ENCODE data around the gene TMEM191C. TPM values are rescaled to one million over a fixed set of nuclear protein-coding genes. Genes with fewer than 3 reads are reported as not detected.
"Not testable (repeated sequence)": the region's sequence is repeated elsewhere in the genome, so short reads cannot be mapped to it uniquely, and the experiment has no call there.

TMEM191C gene
- total RNA-seq, 4 donors from 2014 or later, result 0.42 to 1.7 (median 0.47) TPM; not detected in 1

DNA sequence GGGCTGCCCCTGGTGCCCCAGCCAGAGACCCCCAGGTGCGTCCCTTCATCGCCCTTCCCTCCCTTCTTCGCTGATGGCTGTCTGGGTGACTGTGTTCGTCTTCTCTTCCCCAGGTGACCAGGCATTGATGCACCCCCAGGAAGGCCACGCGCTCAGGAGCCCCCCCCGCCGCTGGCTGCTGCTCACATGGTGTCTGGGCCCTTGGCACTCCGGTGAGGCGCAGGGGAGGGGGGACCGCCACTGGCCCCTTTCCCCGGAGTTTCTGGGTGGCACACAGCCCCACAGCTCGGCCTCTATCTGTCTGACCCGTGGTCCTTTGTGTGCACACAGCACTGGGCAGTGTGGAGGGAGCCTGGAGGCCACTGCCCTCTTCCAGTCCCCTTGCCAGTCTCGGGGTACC lies 24.5 kb upstream of the TMEM191C start:
- not testable (repeated sequence) for H3K9me3 ChIP-seq, H3K27me3 ChIP-seq, H3K4me3 ChIP-seq, H3K4me1 ChIP-seq, H3K27ac ChIP-seq
- peak; percentile 55 to 82 for DNase-seq (ENCODE audit: low spot score in 2 of 2)
- H3K36me3 ChIP-seq, result peaks cover 25% of the 10 kb centered on the region
- WGBS, result no CpG with 5 or more reads among the region's 15 CpGs

DNA sequence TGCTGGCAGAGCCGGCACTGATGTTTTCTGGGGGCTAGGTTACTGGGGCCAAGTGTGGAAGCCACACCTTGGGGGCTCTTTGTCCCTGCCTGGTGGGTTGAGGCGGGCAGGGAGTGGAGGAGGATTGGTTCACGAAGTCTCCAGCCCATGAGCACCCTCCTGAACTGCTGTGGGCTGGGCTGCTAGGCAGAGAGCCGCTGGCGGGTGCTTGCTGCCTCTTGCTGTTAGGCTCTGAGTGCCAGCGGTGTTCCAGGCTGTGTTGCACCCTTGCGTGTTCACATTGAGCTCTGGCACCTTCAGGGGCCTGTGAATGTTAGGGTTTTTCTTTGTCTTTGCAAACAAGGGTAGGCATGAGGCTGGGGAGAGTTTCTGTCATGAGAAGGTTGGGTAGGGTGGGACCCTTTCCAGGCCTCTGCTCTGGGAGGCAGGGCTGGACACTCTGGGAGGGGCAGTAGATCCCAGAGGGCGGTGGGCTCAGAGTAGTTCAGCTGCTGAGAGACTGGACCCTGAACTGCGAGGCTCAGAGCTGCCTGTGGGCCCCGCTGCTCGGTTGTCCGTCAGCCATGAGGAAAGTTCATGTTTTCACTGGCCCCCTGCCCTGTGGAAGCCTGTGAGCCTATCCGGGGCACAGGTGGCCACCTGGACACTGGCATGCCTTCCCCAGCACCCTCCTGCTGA lies 24.0 kb upstream of the TMEM191C start:
- TF ChIP-seq POLR2AphosphoS5 (IDR thresholded peaks at IDR 0.05) (no peak), EP300 (IDR thresholded peaks at IDR 0.05) (no peak), POLR2A (IDR thresholded peaks at IDR 0.05) (no peak)
- TF ChIP-seq, protein P1, sequence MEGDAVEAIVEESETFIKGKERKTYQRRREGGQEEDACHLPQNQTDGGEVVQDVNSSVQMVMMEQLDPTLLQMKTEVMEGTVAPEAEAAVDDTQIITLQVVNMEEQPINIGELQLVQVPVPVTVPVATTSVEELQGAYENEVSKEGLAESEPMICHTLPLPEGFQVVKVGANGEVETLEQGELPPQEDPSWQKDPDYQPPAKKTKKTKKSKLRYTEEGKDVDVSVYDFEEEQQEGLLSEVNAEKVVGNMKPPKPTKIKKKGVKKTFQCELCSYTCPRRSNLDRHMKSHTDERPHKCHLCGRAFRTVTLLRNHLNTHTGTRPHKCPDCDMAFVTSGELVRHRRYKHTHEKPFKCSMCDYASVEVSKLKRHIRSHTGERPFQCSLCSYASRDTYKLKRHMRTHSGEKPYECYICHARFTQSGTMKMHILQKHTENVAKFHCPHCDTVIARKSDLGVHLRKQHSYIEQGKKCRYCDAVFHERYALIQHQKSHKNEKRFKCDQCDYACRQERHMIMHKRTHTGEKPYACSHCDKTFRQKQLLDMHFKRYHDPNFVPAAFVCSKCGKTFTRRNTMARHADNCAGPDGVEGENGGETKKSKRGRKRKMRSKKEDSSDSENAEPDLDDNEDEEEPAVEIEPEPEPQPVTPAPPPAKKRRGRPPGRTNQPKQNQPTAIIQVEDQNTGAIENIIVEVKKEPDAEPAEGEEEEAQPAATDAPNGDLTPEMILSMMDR (IDR thresholded peaks at IDR 0.05), result no peak
- H3K27ac ChIP-seq, result no peak overlapping the region
- DNase-seq (ENCODE audit: low spot score in 2 of 2), result peak; percentile 37 to 73
- no peaks in the 10 kb centered on the region for H3K9me3 ChIP-seq
- no peak overlapping the region for H3K4me3 ChIP-seq
- no peaks in the 10 kb centered on the region for H3K4me1 ChIP-seq
- H3K27me3 ChIP-seq, result no peaks in the 10 kb centered on the region
- WGBS, result 93% methylated on average over 3 of the region's 13 CpGs
- peaks cover 25% of the 10 kb centered on the region for H3K36me3 ChIP-seq

DNA sequence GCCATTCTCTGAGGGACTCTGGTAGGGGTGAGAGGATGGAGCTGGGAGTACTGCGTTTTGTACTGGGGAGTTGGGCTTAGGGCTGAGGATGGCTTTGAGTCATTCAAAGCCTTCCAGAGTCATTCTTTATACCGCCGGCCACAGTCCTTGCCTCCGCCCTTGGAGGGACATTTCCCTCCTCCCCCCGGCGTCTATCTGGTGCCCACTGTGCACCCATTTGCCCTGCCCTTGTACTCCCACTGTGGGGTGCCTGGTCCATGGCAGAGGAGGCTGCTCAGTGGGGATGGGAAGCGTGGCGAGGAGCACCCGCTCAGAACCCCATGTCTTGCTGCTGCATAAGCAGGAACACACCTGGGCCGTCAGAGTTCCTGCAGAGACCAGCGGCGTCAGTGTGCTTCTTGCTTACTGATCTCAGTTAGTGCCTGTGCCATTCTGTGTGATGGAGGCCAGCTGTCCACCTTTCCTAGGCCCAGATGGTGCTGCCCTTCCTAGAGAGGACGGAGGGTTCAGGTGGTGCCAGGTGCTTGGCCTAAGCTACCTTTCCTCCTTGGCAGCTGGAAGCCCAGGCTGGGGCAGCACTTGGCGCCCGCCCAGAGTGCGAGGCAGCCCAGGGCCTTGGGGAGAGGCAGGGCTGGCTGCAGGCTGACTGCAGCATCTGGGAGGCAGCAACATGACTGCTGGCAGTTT lies 23.3 kb upstream of the TMEM191C start:
- no peak overlapping the region for H3K27ac ChIP-seq
- H3K4me3 ChIP-seq, result no peak overlapping the region
- H3K36me3 ChIP-seq, result peaks cover 25% of the 10 kb centered on the region
- DNase-seq (ENCODE audit: low spot score in 2 of 2), result peak; percentile 49 to 63
- H3K9me3 ChIP-seq, result no peaks in the 10 kb centered on the region
- no peak for TF ChIP-seq POLR2A (IDR thresholded peaks at IDR 0.05)
- no peak for TF ChIP-seq EP300 (IDR thresholded peaks at IDR 0.05)
- TF ChIP-seq, protein P1 (IDR thresholded peaks at IDR 0.05), result no peak
- TF ChIP-seq POLR2AphosphoS5 (IDR thresholded peaks at IDR 0.05), result no peak
- no peaks in the 10 kb centered on the region for H3K4me1 ChIP-seq
- WGBS, result 95% methylated on average over 12 of the region's 16 CpGs
- H3K27me3 ChIP-seq, result no peaks in the 10 kb centered on the region

DNA sequence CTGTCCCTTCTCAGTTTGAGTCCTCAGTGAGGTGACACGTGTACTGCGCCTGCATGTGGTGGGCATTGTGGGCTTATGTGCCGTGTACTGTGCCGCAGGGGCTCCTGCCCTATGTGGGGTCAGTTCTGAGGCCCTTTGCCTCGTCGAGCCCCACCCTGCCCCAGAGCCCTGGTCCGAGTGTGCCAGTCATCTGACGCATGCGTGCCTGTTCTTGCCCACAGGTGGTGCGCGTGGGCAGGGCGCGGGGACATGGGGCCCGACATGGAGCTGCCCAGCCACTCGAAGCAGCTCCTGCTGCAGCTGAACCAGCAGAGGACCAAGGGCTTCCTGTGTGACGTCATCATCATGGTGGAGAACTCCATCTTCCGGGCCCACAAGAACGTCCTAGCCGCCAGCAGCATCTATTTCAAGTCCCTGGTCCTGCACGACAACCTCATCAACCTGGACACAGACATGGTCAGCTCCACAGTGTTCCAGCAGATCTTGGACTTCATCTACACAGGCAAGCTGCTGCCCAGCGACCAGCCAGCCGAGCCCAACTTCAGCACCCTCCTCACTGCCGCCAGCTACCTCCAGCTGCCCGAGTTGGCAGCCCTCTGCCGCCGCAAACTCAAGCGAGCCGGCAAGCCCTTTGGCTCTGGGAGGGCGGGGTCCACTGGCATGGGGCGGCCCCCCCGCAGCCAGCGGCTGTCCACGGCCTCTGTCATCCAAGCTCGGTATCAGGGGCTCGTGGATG lies 22.3 kb upstream of the TMEM191C start:
- no peak overlapping the region for H3K27ac ChIP-seq
- no peaks in the 10 kb centered on the region for H3K4me1 ChIP-seq
- DNase-seq (ENCODE audit: low spot score in 2 of 2), result peak; percentile 57 to 63
- no peaks in the 10 kb centered on the region for H3K27me3 ChIP-seq
- H3K9me3 ChIP-seq, result no peaks in the 10 kb centered on the region
- peaks cover 25% of the 10 kb centered on the region for H3K36me3 ChIP-seq
- TF ChIP-seq, protein P1 (IDR thresholded peaks at IDR 0.05), result no peak
- TF ChIP-seq POLR2A (IDR thresholded peaks at IDR 0.05), result no peak
- TF ChIP-seq EP300 (IDR thresholded peaks at IDR 0.05), result no peak
- TF ChIP-seq POLR2AphosphoS5 (IDR thresholded peaks at IDR 0.05), result no peak
- WGBS, result 91% methylated on average over 22 of the region's 35 CpGs
- no peak overlapping the region for H3K4me3 ChIP-seq

DNA sequence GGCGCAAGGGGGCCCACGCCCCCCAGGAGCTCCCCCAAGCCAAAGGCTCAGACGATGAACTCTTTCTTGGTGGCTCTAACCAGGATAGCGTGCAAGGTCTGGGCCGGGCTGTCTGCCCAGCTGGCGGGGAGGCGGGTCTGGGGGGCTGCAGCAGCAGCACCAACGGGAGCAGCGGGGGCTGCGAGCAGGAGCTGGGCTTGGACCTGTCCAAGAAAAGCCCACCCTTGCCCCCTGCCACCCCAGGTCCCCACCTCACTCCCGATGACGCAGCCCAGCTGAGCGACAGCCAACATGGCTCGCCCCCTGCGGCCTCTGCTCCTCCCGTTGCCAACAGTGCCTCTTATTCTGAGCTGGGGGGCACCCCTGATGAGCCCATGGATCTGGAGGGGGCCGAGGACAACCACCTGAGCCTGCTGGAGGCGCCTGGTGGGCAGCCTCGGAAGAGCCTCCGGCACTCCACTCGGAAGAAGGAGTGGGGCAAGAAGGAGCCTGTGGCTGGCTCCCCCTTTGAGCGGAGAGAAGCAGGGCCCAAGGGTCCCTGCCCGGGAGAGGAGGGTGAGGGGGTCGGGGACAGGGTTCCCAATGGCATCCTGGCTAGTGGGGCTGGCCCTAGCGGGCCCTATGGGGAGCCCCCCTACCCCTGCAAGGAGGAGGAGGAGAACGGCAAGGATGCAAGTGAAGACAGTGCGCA lies 21.6 kb upstream of the TMEM191C start:
- Histone ChIP-seq H3K4me1 (no peaks in the 10 kb centered on the region), H3K27me3 (no peaks in the 10 kb centered on the region), H3K27ac (no peak overlapping the region), H3K9me3 (no peaks in the 10 kb centered on the region), H3K36me3 (peaks cover 25% of the 10 kb centered on the region), H3K4me3 (no peak overlapping the region)
- peak in 1 of 2 donors; percentile 71 for DNase-seq (ENCODE audit: low spot score in 2 of 2)
- TF ChIP-seq POLR2A (IDR thresholded peaks at IDR 0.05) (no peak), POLR2AphosphoS5 (IDR thresholded peaks at IDR 0.05) (no peak), EP300 (IDR thresholded peaks at IDR 0.05) (no peak)
- TF ChIP-seq, protein P1 (IDR thresholded peaks at IDR 0.05), result no peak
- WGBS, result 96% methylated on average over 5 of the region's 27 CpGs
